HG03039 (cell line): ENCODE results near the gene RPRML.
"Not testable (repeated sequence)": the region's sequence is repeated elsewhere in the genome, so short reads cannot be mapped to it uniquely, and the experiment has no call there.

Experiments
- ATAC-seq: cut with Tn5 transposase; IDR thresholded peaks from one replicate; pipeline ENCODE4 v1.9.1; 2021; ENCODE audit warnings: mild to moderate bottlenecking, moderate library complexity; ENCODE audit not compliant: unreplicated experiment

Gene RPRML

DNA sequence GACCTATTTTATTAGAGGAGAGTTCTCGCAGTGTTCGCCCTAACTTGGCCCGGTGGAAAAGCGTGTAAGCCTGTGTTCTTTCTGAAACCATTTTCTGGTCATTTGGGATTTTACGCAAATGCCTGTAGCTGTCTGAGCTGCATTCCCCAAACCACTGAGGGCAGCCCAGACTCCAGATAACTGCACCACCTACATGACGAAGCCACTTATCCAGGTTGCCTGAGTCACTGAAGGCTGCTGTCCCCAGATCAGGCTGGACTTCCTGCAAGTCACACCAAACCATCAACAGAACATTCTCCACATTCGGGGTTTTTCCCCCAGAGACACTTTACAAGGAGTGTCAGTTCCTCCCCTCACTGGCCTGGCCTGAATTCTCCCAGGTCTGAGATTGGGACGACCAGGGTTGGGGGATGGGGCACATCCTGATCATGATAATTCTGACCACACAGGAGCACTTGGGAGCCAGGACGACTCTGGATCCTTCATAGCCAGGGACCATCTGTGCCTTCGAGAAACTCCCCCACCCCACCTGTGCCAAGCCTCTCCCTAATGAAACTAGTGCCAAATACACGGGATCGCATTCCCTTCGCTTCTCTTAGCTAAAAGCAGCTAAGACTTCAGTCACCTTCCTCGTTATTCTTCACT is 2.3 kb downstream of the RPRML start:
- ATAC-seq, result no peak

DNA sequence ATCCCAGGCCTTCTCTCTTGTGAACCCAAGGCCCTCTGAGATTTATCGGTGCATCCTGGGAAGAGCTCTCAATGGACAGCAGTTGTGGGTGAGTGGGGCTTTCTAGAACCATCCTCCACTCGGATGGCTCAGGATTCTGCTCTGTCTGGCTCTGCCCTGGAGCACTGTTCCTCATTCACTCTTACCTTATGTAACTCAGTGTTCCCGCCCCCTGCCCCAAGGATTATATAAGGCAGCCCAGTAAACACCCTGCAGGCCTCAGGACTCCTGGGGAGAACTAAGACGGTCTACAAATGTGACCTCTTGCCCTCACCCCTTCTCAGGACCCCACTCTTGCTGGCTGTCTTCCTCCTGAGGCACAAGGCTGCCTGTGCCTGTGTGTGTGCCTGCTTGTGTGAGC is 3.8 kb downstream of the RPRML start:
- no peak for ATAC-seq

DNA sequence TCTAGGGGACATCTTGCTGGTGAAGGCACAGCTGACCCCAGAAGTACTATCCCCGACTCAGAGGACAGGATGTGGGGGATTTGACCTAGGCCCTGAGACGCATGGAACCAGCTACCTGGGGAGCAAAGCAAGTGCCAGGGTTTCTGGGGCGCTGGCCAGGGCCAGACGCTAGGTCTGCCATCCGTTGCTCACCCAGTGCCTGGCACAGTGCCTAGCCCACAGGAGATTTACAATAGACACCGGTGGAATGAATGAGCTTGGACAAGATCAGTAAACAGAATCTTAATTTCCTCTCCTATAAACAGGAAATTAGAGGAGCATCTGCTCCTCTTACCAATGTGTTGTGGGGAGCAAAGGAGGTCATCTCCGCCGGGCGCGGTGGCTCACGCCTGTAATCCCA is 5.0 kb downstream of the RPRML start:
- no peak for ATAC-seq

DNA sequence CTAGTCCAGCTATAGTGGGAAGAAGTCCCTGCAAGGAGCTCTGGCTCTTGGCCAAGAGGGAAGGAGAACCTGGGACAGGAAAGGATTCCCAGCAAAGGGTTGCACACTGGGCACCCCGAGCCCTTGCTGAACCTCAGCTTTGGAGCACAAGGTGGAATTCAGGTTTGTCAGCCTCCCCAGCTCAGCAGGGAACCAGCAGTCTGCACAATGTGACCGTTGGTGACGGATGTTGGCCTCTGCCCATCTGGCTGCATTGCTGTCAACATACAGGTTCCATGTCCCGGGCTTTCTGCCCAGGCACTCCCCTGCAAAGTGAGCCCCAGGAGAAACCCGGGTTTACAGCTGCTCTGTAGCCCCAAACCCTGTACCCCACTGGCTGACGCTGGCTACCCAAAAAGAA is 6.7 kb downstream of the RPRML start:
- no peak for ATAC-seq

DNA sequence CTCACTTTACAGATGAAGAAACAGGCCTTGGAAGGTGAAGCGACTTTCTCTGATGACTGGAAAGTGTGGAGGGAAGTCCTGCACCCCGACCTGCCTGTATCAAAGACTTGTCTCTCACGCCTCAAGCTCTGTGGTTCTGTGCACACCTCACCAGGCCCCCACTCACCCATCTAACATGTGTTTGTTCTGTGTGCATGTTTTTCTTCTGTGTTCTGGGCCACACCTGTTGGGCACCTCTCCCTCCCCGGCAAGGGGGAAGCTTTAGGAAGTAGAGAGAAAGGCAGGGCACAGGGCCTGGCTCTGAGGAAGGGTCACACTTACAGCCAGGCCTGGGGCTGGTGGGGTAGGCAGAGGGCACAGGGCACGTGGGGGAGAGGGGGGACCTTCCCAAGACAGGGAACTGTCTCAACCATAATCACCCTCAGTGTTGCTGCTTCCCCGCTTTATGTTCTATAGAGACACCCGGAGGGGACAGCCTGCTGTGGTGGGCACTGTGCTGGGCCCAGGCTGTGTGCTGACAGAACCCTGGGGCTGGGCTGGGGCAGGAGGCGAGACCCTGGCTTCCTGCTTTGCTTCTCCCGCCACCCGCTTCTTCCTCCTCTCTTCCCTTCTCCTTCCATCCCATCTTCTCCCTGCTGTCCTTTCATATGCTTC is 7.3 kb downstream of the RPRML start:
- no peak for ATAC-seq

DNA sequence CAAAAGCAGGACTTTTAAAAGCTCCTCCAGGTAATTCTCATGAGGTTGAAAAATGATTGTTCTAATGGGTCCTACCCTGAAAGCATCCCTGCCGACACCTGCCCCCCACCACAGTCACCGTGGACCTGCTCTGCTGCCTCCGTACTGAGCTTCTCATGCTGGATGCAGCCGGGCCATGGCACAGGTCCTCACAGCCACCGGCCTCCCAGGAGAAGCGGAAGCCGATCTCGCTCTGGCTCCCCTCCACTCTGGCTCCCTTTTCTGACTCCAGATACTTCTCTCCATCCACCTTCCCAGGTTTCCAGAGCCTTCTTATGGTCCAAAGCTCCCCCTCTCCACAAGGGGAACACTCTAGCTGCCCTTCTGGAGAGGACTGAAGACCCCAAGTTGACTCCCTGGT is 10.2 kb downstream of the RPRML start:
- no peak for ATAC-seq

DNA sequence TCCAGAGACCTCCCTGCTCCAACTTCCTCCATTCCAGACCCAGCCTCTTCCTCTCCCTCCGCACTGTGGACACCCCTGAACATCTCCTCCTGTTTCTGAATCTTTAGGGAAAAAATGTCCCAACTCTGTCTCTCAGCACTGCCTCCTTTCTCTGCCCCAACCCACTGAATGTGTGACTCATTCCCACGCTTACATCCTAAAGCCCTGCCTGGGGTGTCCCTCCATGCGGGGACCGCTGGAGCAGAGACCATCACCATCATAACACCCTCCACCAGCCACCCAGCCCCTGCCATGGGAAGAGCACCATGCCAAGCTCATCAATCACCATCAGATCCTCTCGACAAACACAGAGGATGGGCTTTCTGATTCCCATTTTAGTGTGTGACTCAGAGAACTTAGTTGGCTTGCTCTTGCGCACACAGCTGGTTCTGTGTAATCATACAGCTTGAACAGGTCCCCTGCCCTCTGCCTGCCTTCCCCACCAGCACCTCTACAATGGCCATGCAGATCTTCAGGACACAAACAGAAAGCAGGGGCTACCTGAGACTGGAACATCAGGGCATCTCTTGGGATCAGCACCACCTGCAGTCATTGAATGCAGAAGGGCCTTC is 10.7 kb downstream of the RPRML start:
- ATAC-seq, result no peak

DNA sequence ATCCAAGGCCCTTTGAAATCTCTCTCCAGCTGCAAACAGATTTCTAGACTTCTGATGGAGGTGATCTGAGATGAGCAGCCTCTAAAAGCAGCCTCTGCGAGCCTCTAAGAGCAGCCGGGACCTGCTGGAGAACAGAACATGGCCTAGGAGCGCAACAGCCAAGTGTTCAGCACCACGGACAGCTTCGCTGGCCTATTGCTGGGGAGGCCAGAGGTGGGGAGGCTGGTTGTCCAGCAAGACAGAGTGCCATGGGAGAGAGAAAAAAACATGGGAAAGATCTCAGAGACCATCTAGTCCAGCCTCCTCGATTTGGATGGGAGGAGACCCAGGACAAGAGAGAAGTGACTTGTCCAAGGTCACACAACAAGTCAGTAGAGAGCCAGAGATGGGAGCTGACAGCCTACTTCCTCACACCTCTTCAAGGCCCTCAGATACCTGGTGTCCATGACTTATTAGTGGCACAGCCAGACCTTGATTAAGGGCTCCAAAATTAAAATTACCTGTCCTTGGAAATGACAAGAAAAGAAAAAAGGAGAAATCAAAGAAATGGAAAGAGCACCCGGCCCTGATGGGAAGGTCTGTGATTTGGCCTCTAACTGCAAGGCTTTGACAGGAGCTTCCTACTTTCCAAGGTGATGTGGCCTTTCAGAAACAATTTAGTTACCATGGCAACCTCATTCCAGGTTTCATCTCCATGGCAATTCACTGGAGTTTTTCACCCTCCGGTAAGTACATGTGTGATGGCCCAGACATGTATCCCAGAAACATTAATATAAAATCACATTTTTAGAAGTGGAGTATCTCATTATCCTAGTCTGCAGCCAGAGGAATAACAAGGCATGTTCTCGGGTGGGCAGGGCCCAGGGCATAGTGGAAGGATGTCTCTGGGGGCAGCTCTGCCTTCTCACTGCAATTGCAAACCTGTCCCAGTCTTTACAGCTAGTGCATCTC is 14.5 kb downstream of the RPRML start:
- ATAC-seq, result no peak

DNA sequence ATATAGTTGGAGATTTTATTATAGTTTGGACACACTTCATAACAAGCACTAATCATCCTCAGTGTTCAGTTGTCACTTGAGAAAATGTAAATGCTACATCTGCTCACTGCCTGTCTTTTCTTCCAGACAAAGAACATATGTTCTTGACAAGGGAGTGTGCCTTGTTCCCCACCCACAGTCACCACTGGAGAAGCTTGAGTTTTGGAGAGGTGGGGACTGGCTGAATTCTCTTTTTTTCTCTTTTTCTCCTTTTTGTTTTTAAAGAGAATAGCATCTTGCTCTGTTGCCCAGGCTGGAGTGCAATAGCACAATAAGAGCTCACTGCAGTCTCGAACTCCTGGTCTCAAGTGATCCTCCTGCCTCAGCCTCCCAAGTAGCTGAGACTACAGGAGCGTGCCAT is 15.5 kb downstream of the RPRML start:
- no peak for ATAC-seq

DNA sequence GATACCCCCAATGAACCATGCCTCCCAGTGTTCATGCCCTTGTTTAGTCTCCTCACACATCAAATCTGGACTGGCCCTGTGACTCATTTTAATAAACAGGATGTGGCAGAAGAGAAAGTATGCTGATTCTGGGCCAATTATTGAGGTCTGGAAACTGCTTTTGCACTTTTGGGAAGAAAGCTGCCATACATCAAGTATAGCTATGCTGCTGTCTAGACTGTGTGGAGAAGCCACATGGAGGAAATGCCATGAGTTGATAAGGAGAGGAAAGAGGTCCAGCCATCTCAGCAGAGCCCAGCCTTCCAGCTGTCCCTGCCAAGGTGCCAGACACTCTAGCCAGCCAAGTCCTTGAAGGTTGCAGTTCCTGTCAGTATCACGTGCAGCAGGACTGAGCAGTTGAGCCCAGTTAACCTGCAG is 16.7 kb downstream of the RPRML start:
- ATAC-seq, result no peak

DNA sequence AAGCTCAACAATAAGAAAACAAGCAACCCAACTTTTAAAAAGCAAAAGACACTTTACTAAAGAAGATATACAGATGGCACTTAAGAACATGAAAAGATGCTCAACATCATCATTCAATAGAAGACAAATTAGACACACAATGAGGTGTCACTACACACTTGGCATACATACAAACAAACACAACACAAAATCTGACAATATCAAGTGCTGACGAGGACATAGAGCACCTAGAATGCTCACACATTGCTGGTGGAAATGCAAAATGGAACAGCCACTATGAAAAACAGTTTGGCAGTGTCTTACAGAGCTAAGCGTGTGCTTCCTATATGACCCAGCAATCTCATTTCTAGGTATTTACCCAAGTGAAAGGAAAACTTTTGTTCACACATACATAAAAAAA is 18.9 kb downstream of the RPRML start:
- no peak for ATAC-seq

DNA sequence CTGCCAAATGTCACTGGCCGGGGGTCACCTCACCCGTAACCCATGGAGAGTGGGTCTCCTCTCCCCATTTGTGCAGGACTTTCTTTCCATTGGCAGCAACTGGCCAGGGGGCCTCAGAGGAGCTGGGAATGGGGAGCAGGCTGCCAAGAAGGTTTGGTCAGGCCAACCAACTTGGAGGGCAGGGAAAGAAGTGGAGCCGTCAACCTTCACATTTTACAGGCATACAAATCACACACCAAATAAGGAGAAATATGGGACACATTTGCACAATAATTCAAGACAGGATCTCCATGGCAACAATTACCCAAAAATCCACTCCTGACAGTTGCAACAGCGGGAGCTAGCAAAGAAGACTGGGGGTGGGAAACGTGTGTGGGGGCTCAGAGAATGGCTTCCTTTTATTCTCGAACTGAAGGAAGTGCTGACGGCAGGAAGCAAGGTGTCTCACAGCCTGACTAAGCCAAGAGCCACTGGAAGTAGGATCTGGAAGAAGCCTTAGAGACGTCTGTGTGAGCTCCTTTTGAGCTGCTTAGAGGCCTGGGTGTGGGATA is 20.9 kb downstream of the RPRML start:
- no peak for ATAC-seq

DNA sequence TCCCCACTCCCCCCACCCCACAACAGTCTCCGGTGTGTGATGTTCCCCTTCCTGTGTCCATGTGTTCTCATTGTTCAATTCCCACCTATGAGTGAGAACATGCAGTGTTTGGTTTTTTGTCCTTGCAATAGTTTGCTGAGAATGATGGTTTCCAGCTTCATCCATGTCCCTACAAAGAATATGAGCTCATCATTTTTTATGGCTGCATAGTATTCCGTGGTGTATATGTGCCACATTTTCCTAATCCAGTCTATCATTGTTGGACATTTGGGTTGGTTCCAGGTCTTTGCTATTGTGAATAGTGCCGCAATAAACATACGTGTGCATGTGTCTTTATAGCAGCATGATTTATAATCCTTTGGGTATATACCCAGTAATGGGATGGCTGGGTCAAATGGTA is 25.9 kb downstream of the RPRML start:
- ATAC-seq, result not testable (repeated sequence)

DNA sequence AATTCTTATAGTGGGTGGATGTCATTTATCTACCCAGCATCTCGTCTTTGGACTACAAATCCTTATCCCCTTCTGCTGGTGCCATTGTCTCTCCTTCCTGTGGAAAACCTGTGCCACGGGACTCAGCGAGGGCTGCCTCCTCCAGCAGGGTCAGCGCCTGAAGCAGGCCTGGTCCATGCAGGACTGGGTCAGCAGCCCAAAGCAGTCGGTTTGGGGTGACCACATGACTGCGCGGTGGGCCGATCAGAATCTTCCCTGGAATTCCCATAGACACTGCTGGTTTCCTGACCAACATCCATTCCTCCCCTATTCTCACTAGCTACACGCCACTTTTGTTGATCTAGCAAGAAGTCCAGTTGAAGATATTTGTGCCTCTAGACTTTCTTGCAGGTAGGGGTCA is 26.9 kb downstream of the RPRML start:
- no peak for ATAC-seq

DNA sequence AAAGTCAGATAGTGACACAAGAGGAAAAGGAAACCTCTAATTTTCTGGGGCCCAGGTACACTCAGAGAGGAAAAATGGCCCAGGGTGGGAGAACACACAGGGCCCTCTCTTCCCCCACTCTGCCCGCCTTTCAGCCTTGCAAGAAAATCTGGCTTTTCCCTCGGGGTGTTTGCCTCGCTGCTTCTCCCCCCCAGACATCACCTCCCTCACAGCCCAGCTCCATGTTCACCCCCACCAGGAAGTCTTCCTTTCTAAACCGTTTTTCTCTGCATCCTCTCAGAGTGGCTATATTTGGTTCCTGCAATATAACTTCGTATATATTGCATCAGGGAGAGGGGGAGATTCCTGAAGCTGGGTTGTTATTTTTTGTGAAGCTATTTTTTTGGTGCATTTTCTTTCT is 27.3 kb downstream of the RPRML start:
- no peak for ATAC-seq

DNA sequence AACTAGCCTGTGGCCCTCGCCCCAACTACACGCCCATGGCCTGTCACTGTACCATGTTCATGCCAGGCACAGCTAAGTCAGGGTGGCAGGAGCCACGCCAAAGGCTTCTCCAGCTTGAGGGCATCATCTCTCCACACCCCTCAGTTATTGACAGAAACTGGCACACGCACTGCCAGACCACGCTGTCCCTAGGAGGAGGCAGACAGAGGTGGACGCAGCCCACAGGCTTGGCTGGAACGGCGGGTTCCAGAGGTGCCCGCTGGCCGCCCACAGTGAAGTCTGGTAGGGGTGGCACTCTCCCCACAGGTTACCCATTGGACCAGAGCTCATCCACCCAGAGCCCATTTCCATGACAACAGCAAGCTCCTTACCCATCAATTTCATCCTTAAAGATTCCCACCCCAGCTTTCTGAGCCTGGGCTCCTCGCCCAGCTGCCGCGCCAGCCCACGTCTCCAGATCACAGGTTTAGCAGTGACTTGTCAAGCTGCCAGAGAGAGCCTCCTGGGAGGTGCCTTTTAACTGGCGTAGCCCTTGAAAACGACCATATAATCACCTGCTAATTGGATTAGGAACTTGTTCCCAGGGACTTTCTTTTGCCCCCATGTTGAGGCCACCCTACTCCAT is 27.9 kb downstream of the RPRML start:
- no peak for ATAC-seq

DNA sequence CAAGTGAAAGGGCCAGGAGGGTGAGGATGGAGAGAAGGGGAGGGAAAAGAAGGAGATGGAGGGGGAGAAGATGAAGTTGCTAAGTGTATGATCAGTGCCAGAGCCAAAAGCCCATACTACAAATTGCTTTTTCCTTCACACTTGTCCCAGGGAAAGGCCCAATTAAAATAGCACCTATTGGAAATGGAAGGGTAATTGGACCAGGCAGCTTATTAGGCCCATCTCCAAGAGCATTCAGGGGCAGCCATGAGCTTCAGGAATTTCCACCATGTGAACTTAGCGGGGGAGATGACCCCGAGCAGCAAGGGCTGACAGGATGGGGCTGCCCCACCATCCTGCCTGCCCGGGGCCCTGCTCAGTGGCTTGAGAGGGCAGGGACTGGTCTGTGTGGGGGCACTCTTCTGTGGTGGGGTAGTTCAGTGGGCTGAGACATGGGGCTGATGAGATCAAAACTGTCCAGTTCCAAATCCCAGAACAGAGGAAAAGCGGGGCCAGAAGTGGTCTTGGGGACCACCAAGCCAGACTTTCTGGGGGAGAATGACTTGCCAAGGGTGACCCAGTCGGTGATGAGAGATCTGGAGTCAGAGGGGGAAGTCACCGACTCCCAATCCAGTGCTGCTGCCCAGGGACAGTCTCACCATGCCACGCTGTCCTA is 28.6 kb downstream of the RPRML start:
- no peak for ATAC-seq

DNA sequence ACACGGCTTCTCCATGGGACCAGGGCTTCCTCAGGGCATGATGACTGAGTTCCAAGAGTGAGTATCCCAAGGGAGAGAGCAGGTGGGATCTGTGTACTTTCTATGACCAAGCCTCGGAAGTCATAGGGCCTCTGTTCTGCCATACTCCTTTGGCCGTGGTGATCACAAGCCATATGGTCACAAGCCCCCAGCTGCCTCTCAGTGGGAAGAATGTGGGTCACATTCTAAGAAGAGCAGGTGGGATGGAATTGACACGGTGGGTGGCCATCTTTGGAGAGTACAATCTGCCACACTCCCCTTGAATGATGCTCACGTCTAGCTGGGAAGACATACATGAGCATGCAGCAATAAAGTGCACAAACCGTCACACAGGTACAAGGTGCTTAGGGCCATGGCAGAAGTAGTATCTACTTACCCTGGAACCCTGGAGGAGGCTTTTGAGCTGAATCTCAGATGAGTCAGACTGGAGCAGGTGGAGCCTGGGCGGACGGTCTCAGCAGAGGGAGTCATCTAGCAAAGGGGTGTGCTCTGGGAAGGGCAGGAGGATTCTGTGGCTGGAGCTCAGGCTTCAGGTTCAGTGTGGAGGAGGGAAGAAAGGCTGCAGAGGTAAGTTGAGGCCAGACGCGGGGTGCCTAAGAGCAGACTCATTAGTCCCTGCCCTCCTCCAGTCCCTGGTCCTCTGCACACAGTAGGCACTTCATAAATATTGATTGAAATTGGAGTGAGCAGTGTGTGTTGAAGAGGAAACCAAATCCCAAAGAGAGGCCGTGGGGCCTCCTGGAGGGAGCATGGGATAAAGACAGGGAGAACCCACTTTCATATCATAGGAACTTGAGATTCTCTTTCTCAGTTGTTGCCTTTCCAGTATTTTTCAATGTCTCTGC is 29.5 kb downstream of the RPRML start:
- ATAC-seq, result no peak

DNA sequence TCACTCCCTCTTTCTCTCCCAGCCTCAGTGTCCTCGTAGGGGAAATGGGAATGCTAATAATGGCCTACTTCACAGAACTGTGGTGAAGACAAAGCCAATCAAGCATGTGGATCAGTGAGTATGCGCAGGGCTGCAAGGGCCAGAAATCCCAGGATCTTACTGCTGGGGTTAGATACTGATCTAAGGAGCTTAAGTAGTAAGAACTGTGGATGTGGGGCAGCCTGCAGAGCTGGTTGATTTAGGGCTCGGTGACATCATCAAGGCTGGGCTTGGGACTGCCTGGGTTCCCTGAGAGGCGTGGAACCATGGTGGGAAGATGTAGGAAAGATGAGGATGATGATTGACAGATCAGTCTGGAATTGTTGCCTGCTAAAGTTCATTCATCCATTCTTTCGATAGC is 30.5 kb downstream of the RPRML start:
- no peak for ATAC-seq
